ENCODE results near the gene MARCHF3. TPM values are rescaled to one million over a fixed set of nuclear protein-coding genes. Genes with fewer than 3 reads are reported as not detected.
"Not testable (repeated sequence)": the region's sequence is repeated elsewhere in the genome, so short reads cannot be mapped to it uniquely, and the experiment has no call there.

Gene MARCHF3
- total RNA-seq, 2 experiments from 2014 or later = 2.0 to 2.4 TPM

DNA sequence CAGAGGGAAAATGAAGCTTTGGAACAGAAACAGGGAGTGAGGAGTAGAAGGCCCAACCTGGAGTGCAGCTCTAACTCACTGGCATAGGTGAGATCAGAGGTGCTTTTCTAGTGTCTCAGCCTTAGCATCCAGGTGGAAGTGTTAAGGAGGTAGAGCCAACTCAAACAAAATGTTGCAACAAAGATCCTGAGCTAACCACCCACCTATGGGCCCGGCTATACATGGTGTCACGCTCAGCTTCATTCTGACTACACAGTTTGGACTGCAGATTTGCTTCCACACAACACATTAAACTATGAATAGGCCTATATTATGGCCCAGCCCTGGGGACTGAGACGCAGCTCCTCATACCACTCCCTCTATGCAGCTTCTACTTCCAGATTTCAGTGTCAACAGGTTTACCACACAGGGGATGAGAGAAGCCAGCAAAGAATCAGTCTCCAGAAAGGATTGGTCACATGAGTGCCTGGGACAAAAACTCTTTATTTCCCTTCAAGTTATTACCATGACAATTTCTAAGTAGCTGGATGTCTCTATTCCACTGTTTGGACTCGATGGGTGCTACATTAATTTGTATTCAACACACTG lies 34.0 kb upstream of the MARCHF3 start:
- Mint-ChIP-seq H3K36me3 (ENCODE audit: low read depth) (peaks cover 7% of the 10 kb centered on the region), H3K9me3 (ENCODE audit: insufficient read depth) (no peaks in the 10 kb centered on the region), H3K27me3 (ENCODE audit: low read depth) (no peaks in the 10 kb centered on the region), H3K4me3 (no peak overlapping the region), H3K27ac (no peak overlapping the region), H3K4me1 (ENCODE audit: low read depth) (peaks cover 3% of the 10 kb centered on the region)
- ChIA-PET CTCF (interaction anchor here (1.6 kb wide), 1 partner anchor 386 kb away, joined by 3 read pairs; no protein-coding TSS in a partner anchor), POLR2A (interaction anchor here (0.7 kb wide), 1 partner anchor 9 kb away, joined by 3 read pairs; the partner anchor contains the start of gene C5orf63)
- ATAC-seq = no peak
- DNase-seq = no peak

GRCh38 chr5:127063257-127063913 lies 33.0 kb upstream of the MARCHF3 start:
- no peaks in the 10 kb centered on the region for H3K27me3 Mint-ChIP-seq (ENCODE audit: low read depth)
- no peaks in the 10 kb centered on the region for H3K9me3 Mint-ChIP-seq (ENCODE audit: insufficient read depth)
- no peak overlapping the region for H3K4me3 Mint-ChIP-seq
- H3K27ac Mint-ChIP-seq = no peak overlapping the region
- DNase-seq (no peak), ATAC-seq (no peak)
- peaks cover 3% of the 10 kb centered on the region for H3K36me3 Mint-ChIP-seq (ENCODE audit: low read depth)
- ChIA-PET POLR2A (no interaction called here), CTCF (interaction anchor here (1.3 to 1.6 kb wide), 2 partner anchors 9 to 385 kb away, joined by 3 to 4 read pairs; no protein-coding TSS in a partner anchor)
- peaks cover 3% of the 10 kb centered on the region for H3K4me1 Mint-ChIP-seq (ENCODE audit: low read depth)

GRCh38 chr5:127061956-127062355 lies 31.6 kb upstream of the MARCHF3 start:
- ATAC-seq (no peak), DNase-seq (no peak)
- peaks cover 3% of the 10 kb centered on the region for H3K4me1 Mint-ChIP-seq (ENCODE audit: low read depth)
- H3K4me3 Mint-ChIP-seq = no peak overlapping the region
- peaks cover 7% of the 10 kb centered on the region for H3K36me3 Mint-ChIP-seq (ENCODE audit: low read depth)
- no peaks in the 10 kb centered on the region for H3K27me3 Mint-ChIP-seq (ENCODE audit: low read depth)
- CTCF ChIA-PET = interaction anchor here (0.7 kb wide), 1 partner anchor 18 kb away, joined by 3 read pairs; no protein-coding TSS in a partner anchor
- H3K9me3 Mint-ChIP-seq (ENCODE audit: insufficient read depth) = no peaks in the 10 kb centered on the region
- POLR2A ChIA-PET = interaction anchor here (1.1 kb wide), 1 partner anchor 11 kb away, joined by 3 read pairs; the partner anchor contains the start of gene C5orf63
- H3K27ac Mint-ChIP-seq = no peak overlapping the region

GRCh38 chr5:127061537-127061936 lies 31.2 kb upstream of the MARCHF3 start:
- CTCF ChIA-PET = interaction anchor here (0.7 kb wide), 1 partner anchor 17 kb away, joined by 3 read pairs; no protein-coding TSS in a partner anchor
- ATAC-seq (no peak), DNase-seq (no peak)
- Mint-ChIP-seq H3K4me1 (ENCODE audit: low read depth) (peaks cover 3% of the 10 kb centered on the region), H3K36me3 (ENCODE audit: low read depth) (peaks cover 10% of the 10 kb centered on the region), H3K27me3 (ENCODE audit: low read depth) (no peaks in the 10 kb centered on the region), H3K27ac (no peak overlapping the region), H3K4me3 (no peak overlapping the region), H3K9me3 (ENCODE audit: insufficient read depth) (no peaks in the 10 kb centered on the region)
- POLR2A ChIA-PET = interaction anchor here (1.1 kb wide), 1 partner anchor 11 kb away, joined by 3 read pairs; the partner anchor contains the start of gene C5orf63

- H3K27ac Mint-ChIP-seq = no peak overlapping the region
- H3K27me3 Mint-ChIP-seq (ENCODE audit: low read depth) = no peaks in the 10 kb centered on the region
- ChIA-PET POLR2A (no interaction called here), CTCF (no interaction called here)
- DNase-seq = no peak
- H3K4me1 Mint-ChIP-seq (ENCODE audit: low read depth) = peaks cover 3% of the 10 kb centered on the region
- H3K4me3 Mint-ChIP-seq = no peak overlapping the region
- peaks cover 4% of the 10 kb centered on the region for H3K9me3 Mint-ChIP-seq (ENCODE audit: insufficient read depth)
- ATAC-seq = no peak
- H3K36me3 Mint-ChIP-seq (ENCODE audit: low read depth) = peaks cover 19% of the 10 kb centered on the region
Observed at GRCh38 chr5:127060470-127060985, 30.2 kb upstream of the MARCHF3 start.

- ATAC-seq = no peak
- CTCF ChIA-PET = no interaction called here
- H3K36me3 Mint-ChIP-seq (ENCODE audit: low read depth) = peaks cover 32% of the 10 kb centered on the region
Observed at GRCh38 chr5:127056896-127057295, 26.5 kb upstream of the MARCHF3 start.

DNA sequence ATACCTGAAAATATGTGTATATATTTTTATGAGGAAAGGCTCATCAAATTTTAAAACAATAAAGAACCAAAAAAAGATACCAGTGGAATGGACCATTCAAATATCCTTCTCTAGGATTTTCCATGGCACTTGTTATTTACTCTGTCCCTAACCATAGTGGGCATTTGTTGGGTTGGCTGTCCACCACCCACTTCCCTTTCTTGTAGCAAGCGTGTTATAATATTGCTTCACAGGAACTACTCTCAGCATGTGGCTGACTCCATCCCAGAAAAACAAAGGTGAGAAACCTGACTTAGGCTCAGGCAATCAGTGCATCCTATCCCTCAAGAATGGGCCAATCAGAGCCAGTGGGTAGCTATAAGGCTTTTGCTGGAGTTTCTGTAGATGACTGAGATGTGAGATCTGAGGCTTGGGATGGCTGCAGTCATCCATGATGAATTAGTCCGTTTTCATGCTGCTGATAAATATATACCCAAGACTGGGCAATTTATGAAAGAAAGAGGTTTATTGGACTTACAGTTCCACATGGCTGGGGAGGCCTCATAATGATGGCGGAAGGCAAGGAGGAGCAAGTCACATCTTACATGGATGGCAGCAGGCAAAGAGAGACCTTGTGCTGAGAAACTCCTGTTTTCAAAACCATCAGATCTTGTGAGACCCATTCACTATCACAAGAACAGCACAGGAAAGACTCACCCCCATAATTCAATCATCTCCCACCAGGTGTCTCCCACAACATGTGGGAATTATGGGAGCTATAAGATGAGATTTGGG lies 25.7 kb upstream of the MARCHF3 start:
- ATAC-seq (no peak), DNase-seq (no peak)
- H3K4me3 Mint-ChIP-seq = no peak overlapping the region
- peaks cover 32% of the 10 kb centered on the region for H3K36me3 Mint-ChIP-seq (ENCODE audit: low read depth)
- peaks cover 4% of the 10 kb centered on the region for H3K9me3 Mint-ChIP-seq (ENCODE audit: insufficient read depth)
- ChIA-PET CTCF (no interaction called here), POLR2A (no interaction called here)
- no peak overlapping the region for H3K27ac Mint-ChIP-seq
- no peaks in the 10 kb centered on the region for H3K27me3 Mint-ChIP-seq (ENCODE audit: low read depth)
- H3K4me1 Mint-ChIP-seq (ENCODE audit: low read depth) = peaks cover 3% of the 10 kb centered on the region

More at GRCh38 chr5:127056896-127057295, 26.5 kb upstream of the MARCHF3 start:
- Mint-ChIP-seq H3K27me3 (ENCODE audit: low read depth) (no peaks in the 10 kb centered on the region), H3K27ac (no peak overlapping the region), H3K4me1 (ENCODE audit: low read depth) (peaks cover 3% of the 10 kb centered on the region), H3K9me3 (ENCODE audit: insufficient read depth) (peaks cover 4% of the 10 kb centered on the region), H3K4me3 (no peak overlapping the region)
- no peak for DNase-seq
- POLR2A ChIA-PET = no interaction called here

GRCh38 chr5:127053551-127053950 lies 23.2 kb upstream of the MARCHF3 start:
- DNase-seq; POLR2A ChIA-PET; ATAC-seq; H3K9me3 Mint-ChIP-seq (ENCODE audit: insufficient read depth); CTCF ChIA-PET; H3K4me3 Mint-ChIP-seq; H3K4me1 Mint-ChIP-seq (ENCODE audit: low read depth); H3K27ac Mint-ChIP-seq; H3K27me3 Mint-ChIP-seq (ENCODE audit: low read depth): not testable (repeated sequence)
- H3K36me3 Mint-ChIP-seq (ENCODE audit: low read depth) = peaks cover 29% of the 10 kb centered on the region

DNA sequence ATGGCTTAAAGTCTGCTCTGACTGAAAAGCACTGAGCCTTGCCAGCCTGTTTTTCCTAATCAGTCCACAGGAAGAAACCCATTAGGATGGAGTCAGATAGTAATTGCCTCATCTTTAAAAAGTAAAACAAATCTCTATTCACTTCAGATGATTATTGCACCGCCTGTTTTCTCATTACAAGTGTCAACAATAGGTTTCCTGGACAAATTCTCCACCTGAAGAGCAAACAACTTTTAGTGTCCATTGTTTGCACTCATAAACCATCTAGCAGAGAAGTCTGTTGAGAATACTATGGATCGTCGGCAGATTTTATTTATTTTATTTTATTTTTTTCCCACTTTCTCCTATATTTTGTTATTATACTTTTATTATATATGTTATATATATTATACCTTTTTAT lies 22.7 kb upstream of the MARCHF3 start:
- DNase-seq = no peak
- no peak overlapping the region for H3K27ac Mint-ChIP-seq
- ChIA-PET POLR2A (no interaction called here), CTCF (no interaction called here)
- no peak for ATAC-seq
- H3K4me1 Mint-ChIP-seq (ENCODE audit: low read depth) = no peaks in the 10 kb centered on the region
- no peaks in the 10 kb centered on the region for H3K27me3 Mint-ChIP-seq (ENCODE audit: low read depth)
- H3K4me3 Mint-ChIP-seq = no peak overlapping the region
- H3K9me3 Mint-ChIP-seq (ENCODE audit: insufficient read depth) = peaks cover 4% of the 10 kb centered on the region
- peaks cover 29% of the 10 kb centered on the region for H3K36me3 Mint-ChIP-seq (ENCODE audit: low read depth)

GRCh38 chr5:127051591-127051990 lies 21.2 kb upstream of the MARCHF3 start:
- H3K27me3 Mint-ChIP-seq (ENCODE audit: low read depth) = no peaks in the 10 kb centered on the region
- ATAC-seq (no peak), DNase-seq (no peak)
- no peak overlapping the region for H3K4me3 Mint-ChIP-seq
- no peaks in the 10 kb centered on the region for H3K4me1 Mint-ChIP-seq (ENCODE audit: low read depth)
- peaks cover 22% of the 10 kb centered on the region for H3K36me3 Mint-ChIP-seq (ENCODE audit: low read depth)
- ChIA-PET CTCF (no interaction called here), POLR2A (no interaction called here)
- peaks cover 4% of the 10 kb centered on the region for H3K9me3 Mint-ChIP-seq (ENCODE audit: insufficient read depth)
- no peak overlapping the region for H3K27ac Mint-ChIP-seq

- ATAC-seq = no peak
- Mint-ChIP-seq H3K36me3 (ENCODE audit: low read depth) (no peaks in the 10 kb centered on the region), H3K27ac (no peak overlapping the region), H3K9me3 (ENCODE audit: insufficient read depth) (no peaks in the 10 kb centered on the region), H3K27me3 (ENCODE audit: low read depth) (no peaks in the 10 kb centered on the region), H3K4me1 (ENCODE audit: low read depth) (no peaks in the 10 kb centered on the region), H3K4me3 (no peak overlapping the region)
- DNase-seq = no peak
- CTCF ChIA-PET = no interaction called here
- POLR2A ChIA-PET = no interaction called here
Observed at GRCh38 chr5:127046343-127047072, 16.1 kb upstream of the MARCHF3 start.

Data from activated CD8-positive, alpha-beta T cell treated with anti-CD3 and anti-CD28 coated beads, Interleukin-2, amount 10 ng/mL, durations not matched to agents 7 days and 5 days (primary cell).